Cardiac septum (tissue), 1 donor: ENCODE results near the gene GPR55. TPM values are rescaled to one million over a fixed set of nuclear protein-coding genes. Genes with fewer than 3 reads are reported as not detected.

Experiments
- DNase-seq: peaks from one replicate; pipeline ENCODE4 v3.0.0-alpha.2; 2020; ENCODE audit warnings: low spot score
- intact Hi-C: fragments of 100-400 bp; cut with DNase I; formaldehyde crosslinking; loops from one replicate; pipeline ENCODE4 v1.14.0; 2022
- total RNA-seq: library from RNA; stranded (reverse); fragmentation: NEBNext Ultra II Directional; extraction: Animal tissue kit (Norgen Biotek cat#: 25700); gene quantifications from one replicate; pipeline ENCODE4 v1.2.1, GENCODE V29; 2021
- donor health status: DM: no; HTN: no; CAD: no.

The GPR55 gene
- total RNA-seq, 1 donor from 2014 or later = not detected

DNA sequence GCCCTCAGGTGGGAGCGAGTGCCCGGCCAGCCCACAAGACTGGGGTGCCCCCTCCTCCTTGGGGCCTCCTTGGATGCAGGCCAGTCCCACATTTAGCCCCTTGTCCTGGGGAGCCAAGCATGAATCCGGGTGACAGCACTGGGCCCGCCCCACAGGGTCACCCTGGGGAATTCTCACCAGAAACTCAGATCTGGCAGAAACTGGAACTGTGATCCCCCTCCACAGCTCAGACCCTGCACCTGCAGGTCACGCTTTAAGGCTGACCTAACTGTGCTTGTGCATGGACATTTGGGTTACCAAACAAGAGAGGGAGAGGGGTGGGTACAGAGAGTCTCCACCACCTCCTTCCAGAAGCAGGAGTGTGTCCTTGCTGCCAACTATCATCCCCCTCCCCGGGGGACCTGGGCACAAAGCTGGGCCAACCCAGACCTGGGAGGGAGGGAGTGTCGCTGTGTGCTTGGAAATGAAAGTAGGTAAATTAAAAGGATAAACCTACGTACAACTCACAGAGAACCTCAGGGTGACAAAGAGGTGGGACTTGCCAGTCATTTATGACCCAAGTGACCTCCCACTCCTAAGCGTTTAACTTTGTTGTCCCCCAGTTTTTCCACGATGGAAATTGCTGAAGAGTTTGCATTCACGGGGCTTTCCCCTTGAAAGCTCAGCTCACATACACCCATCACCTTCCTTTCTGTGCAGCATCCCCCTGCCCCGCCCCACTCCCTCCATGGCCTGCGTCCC, 51.2 kb downstream of the GPR55 start:
- intact Hi-C loops = no loop called here
- DNase-seq = no peak

DNA sequence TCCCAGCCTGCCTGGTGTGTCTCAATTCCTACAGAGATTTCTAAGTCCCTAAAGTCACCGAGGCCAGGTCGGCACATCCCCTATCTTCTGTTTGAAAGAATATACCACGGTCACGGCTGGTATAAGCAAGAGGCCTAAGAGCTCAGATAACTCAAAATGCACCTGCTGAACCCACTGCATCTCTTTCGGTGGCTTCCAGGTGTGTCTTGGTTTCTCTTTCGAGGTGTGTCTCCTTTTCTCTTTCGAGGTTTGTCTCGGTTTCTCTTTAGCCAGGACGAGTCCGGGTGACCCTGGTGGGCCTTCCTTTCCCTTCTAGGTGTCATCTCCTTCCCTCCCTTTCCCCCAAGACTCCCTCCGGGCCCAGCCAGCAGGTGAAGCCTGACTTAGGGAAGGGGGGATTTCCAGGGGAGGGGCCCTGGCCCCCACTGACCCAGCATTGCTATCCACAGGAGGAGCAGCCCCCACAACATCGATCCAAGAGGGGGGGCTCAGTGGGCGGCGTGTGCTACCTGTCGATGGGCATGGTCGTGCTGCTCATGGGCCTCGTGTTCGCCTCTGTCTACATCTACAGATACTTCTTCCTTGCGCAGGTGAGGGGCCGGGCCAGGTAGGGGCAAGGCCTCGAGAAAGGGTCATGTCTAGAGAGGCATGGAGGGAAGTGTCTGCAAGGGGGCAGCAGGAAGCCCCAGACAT, 51.9 kb downstream of the GPR55 start:
- intact Hi-C loops = no loop called here
- no peak for DNase-seq

DNA sequence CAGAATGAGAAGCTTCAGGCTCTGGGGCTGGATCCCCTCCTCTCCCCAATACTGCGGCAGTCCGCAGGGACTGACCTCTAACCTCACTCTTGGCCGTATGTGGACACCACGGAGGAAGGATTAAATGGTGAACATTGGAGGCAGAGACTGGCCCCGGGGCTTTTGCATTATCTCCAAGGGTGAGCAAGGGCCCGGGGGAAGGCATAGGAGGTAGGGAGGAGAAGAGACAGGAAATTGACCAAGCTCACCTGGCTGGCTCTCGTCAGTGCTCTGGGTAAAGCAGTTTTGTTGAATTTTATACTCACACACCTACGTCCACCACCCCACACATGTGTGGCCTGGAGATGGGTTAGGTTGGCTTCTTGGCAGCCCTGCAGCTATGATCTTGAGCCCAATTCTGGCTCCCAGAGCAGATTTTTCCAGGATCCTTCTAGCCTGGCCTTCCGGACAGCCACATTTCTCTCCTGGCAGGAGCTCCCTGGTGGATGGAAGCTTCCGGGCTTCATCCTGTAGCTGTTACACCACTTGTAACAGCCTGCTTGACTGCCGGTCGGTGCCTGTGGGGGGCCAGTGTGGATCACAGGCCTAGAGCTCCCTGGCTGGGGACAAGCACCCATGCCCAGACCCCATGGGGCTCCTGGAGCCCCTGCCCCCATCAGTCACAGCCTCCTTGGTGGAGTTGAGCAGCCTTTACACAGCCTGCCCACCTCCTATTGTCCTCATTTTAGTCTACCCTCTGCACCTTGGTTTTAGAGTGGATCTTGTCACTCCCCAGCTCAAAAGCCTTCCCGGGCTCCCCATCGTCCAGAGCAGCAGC, 52.7 kb downstream of the GPR55 start:
- DNase-seq = peak; percentile 53
- intact Hi-C loops = no loop called here

DNA sequence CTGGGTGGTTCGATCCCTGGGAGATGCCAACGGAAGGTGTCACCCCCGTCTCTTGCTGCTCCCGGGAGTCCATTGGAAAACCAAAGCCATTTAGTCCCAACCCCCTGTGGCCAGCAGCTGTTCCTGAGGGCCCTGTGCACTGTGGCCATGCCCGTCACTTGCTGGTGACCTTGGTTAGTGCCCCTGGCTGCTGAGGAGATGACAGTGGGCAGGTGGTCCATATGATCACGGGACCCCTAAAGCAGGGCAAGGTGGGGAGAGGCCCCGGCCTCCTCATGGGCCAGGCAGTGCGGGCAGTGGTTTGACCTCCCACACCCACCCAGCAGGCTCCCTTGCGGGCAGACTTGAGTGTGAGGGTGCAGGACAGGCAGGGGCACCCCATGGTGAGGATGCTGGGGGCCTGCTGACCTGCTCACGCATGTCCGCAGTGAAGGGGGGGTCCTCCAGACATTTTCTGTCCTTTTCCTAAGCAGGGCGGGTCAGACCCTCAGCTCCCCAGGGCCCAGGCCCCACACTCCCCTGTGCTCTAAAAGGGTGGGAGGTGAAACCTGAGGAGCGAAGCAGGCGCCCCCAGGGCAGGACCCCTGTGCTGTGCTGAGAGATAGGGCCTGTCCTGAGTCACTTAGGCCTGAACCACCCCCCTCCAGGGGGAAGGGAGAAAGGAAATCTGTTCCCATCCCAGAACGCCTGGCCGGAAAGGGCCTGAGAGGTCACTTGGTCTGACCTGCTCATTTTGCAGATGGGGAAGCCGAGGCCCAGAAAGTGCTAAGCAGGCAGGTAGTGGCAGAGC, 53.5 kb downstream of the GPR55 start:
- intact Hi-C loops = no loop called here
- DNase-seq = no peak

DNA sequence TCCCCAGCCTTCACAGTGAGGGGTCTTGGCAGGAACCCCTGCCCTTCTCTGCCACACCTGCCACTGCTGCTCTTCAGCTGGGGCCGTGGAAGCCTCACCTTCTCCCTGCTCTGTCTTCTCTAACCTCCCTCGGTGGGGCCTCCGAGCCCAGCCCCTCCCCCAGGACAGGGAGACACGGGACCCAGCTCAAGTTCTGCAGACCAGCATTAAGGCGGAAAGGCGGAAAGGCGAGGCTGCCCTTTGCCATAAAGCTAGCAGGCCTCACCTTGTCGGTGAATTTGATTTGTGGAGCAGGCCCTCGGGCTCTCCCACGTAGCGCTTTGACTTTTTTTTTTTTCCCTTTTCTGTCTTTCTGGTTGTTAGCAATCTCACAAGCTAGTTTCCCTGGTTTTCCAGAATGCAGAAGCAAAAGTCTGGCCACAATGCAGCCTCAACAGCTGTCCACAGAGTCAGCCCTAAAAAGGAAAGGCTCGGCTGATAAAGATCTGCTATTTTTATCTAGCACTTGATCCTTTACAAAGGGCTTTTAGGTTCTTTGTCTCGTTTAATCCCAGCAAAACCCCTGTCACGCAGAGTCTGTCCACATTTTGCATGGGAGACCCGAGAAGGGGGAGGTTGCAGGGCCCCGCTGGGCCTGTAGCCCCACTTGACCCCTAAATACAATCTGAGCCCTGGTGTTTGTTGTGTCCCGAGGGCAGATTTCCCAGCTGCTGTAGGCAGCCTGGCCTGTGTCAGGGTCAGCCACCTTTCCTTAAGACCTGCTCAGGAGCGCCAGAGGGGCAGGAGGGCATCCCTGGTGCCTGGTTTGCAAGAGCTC, 54.3 kb downstream of the GPR55 start:
- DNase-seq = no peak
- intact Hi-C loops = no loop called here

DNA sequence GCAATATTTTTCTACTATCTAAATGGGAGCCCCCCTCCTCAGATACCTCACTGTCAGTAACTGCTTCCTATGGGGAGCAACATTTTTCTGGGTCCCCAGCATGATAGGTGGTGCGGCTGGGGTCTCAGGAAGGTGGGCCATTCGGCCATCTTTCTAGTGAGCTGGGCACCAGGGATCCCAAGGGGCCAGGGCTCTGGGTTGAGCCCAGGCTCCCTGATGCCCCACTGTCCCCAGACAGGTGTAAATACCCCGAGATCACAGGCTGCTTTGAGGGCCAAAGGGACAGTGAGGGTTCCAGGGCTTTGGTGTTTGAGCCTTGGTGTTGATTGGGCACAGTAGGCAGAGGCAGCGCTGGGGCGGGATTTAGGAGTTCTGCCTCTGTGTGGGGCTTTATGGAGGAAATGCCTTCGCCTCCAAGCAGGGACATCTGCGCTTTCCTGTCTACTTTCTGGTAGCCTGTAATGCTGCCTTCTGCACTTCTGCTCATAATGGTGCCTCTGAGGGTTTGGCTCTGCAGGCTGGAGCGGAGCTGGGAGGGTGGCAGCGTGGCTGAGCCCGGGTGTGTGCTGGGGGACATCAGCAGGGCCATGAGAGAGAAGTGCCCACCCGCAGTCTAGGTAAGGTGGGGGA, 55.0 kb downstream of the GPR55 start:
- DNase-seq = peak; percentile 74
- intact Hi-C loops = no loop called here

DNA sequence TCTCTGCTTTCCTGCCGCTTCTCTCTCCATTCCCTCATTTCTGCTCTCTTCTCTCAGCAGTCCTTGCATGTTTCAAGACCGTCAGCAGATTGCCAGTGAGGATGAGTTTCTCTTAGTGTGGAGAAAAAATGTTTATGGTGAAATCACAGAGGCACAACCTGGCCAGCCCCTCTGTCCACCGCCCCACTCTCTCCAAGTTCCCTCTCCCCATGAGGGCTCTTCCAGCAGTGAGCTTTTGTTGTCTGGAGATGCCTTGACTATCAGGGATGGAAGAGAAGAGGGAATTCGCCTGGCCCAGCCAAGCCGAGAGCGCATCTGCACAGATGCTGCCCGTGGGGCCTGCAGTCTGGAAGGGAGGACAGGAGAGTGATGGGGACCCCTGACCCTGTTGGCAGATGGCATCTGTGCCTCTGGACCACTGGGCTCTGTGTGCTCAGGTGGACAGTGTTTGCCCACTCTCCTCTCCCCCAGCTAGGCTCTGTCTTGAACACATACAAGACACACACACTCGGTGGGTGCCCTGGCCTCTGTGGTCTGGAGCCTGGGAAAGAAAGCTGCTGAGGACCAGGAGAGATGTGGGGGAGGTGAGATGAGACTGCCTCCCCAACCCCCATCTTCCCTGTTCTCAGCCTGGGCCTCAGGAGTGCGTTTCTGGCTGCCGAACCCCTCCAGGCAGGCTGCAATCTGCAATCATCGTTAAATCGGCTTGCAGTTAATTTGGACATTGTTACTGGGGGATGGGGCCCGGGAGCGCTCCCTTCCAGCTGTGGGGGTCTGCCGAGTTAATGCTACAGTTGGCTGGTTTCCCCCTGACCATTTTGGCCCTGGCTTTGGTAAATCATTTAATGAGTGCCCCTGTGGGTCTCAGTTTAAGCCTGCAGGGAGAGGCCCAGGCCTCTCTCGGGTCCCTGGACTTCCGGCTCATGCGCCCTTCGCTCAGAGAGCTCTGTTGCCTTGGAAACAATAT, 55.8 kb downstream of the GPR55 start:
- intact Hi-C loops = no loop called here

DNA sequence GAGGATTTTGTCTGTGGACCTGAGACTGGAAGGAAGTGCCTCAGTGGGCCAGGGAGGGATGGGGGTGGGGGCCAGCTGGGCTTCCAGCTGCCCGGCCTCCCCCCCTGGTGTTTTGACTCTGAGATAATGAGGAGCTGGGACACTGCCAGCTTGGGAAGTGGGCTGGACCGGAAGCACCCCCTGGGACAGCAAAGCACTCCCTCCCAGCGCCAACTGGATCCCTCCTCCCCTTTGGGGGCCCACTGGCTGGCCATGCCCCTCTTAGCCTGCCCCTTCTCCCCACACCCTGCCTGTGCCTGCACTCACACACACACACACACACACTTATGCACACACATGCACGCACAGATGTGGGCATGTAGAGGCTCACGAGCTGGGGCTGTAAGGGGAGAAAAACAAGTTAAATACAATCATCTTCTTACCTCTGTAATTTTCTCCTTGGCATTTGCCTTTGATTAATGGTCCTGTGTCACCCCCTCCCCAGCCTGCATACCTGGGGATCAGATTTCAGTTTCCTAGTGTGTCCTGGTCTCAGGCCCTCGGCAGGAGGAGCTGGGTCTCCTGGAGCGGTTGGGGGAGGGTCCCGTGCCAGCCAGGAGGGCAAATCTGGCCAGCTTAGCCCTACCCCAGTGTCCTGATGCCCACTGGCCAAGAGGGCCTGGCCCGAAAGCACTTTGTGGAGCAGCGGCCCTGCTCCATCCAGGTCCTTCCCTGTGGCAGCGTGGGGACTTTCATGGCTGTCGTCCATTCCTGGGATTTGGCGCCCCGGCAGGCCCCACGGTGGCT, 56.7 kb downstream of the GPR55 start:
- intact Hi-C loops = no loop called here
- no peak for DNase-seq

More for the DNA sequence above, 55.8 kb downstream of the GPR55 start:
- DNase-seq = no peak

DNA sequence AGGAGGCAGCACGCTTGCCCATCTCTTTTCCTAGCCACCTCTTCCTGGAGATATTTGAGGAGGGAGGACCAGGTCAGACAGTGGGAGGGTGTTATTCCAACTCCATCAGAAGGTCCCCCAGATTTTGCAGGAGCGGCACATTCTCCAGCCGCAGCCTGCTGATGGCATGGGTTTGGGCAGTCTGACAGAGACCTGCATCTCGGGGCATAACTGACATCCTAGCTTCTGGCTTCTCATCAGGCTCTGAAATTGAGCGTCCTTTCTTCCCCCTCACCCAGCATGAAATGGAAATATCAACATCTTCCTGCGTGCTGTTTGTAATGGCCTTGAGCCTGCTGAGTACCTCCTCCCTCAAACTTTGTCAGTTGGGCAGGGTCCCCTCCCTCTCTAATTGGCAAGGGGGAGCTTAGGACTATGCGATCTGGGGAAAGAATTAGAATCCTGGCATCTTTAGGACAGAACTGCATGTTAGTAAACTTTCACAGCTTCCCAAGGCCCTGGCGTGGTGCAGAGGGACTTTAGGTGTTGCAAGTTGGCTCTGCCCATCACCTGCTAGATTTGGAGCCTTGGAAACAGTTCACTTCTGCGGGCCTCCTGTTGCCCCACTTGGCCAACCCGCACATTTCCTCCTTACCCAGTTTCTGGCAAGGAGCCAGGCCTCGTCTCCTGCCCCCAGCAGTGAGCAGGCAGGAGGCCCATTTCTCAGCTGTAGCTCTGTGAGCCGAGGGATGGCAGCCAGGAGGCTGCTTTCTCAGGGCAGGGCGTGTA, 58.1 kb downstream of the GPR55 start:
- intact Hi-C loops = no loop called here
- DNase-seq = no peak

DNA sequence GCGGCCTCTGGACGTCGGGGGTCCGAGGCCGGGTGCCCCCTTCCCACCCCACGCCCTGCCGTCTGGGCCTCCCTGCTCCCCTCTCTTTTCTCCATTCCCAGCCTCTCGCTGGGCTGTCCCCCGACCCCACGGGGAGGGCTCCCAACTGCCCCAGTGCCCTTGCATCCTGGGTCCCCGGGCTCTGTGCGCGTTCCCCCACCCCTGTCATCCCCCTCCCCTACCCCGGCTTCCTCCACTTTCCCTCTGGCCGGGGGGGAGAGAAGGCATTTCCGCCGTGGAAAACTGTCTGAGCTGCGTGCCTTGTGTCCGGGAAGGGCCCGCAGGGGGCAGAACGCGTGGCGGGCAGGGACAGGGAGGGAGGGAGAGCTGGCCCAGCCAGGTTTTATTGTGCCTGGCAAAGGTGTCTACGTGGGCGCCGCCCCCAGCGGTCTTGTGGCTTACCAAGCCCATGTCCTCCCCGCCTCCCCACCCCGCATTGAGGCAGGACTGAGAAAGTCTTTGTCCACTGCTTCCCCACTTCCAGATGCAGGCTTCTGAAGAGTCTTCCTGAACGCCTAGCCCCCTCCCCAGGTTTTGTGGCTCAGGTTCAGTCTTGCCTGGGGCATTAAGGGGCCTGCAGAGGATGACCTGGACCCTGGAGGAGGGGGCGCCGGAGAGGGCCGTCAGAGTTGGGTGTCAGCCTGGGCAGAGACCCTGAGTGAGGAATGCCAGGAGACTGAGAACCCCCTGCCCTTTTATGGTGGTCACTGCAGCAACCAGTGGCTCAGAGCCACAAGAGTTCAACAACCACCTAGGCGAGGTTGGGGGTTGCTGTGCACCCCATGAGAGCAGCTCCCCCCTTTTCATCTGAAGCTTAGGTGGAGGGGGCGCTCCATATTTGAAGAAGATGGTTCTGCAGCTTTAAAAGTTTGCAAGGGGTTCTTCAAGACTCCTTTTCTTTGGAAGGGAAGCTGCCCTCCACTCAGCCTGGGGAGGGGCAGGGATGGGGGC, 59.0 kb downstream of the GPR55 start:
- DNase-seq = no peak
- intact Hi-C loops = no loop called here

DNA sequence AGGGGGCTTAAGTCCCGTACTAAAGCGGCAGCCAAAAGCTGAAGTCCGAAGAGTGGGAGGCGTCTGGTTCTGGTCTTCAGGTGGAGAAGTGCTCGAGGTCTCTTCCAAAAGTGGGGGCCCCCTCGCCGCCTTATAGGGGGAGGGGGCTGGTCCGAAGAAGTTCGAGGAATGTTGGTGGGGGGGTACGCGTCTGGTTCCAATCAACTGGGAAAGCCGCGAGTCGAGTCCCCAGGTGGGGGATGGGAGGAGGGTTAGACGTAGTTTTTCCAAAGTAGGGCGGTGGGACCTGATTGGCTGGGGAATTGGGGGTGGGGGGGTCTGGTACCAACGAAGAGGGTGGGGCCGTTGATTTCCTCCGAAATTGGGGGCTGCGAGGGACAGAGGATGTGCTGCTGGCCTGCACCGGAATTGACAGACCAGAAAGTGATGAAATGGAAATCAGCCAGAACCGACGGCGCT, 59.7 kb downstream of the GPR55 start:
- intact Hi-C loops = no loop called here
- no peak for DNase-seq

DNA sequence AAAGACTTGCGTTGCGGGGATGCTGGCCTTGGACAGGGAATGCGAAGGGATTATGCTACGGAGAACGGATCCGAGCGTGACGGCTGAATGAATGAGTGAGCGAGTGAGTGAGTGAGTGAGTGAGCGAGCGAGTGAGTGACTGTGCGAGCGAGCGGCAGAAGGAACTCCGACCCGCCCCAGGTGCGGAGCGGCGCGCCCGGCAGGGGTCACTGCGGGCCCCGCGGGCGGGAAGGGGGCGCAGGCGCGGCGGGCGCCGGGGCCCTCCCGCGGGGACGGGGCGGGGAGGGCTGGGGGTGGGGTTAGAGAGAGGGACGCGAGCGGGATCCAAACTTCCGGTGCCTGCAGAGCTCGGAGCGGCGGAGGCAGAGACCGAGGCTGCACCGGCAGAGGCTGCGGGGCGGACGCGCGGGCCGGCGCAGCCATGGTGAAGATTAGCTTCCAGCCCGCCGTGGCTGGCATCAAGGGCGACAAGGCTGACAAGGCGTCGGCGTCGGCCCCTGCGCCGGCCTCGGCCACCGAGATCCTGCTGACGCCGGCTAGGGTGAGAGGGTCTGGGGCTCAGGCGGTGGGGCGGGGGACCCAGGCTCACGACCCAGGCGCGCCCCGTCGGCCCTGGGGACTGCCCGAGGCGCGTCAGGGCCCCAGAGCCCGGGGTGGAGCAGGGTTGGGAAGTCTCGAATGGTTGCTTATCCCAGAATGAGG, 60.3 kb downstream of the GPR55 start, which contains the start of gene ITM2C:
TSS of gene ITM2C (plus strand) at position 338 of the 702 bp plus-strand sequence. CDS start at position 422, 84 bp downstream.
- no peak for DNase-seq
- intact Hi-C loops = no loop called here

DNA sequence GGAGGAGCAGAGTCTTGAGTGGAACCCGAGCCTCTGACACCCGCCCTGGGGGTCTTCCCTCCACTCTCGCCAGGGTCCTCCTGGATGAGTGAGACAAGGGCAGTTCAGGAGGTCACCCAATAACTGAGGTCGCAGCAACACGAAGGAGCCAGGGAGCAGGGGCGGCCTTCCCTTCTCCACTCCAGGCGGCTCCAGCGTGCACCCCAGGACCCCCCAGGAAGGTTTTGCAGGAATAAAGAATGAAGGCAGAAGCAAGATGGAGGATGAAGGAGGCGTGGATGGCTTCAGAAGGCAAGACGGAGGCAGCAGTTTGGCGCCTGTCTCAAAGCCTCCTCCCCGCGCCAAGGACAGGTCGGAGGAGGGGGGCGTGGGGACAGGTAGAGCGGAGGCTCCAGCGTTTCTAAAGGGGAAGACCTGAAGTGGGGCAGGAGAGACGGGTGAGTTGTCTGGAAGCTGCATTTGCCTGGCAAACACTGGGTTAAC, 60.9 kb downstream of the GPR55 start:
- intact Hi-C loops = no loop called here

More for the DNA sequence above, 60.9 kb downstream of the GPR55 start:
- no peak for DNase-seq
